Measurements from ENCODE around the gene PRRX2.

The PRRX2 gene

DNA sequence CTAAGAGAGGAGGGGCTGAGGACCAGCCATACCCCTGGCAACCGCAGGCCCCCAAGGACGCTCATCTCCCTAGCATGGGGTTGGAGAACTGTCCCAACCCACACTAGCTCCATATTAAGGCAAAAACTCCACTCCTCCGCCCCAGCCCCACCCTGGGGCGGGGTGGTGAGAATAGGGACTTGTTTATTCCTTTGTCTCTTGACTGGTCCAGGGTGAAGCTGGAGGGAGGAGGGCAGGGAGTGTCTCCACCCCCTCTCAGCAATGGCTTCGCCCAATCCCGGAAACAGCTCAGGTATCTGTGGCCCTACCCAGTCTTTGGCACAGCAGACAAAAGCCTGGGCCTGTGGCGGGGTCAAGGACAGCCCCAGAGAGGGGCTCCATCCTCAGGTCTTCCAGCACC lies 16.9 kb downstream of the PRRX2 start:
- 74% methylated on average over 5 of the region's 7 CpGs for WGBS
- Histone ChIP-seq H3K27ac (ENCODE audit: low read depth, low read length) (no peak overlapping the region), H3K36me3 (ENCODE audit: insufficient read depth, low read length) (no peaks in the 10 kb centered on the region), H3K9me3 (ENCODE audit: insufficient read depth, low read depth, low read length) (no peaks in the 10 kb centered on the region), H3K27me3 (ENCODE audit: insufficient read depth, low read length) (no peaks in the 10 kb centered on the region), H3K4me3 (ENCODE audit: low read length) (no peak overlapping the region), H3K4me1 (ENCODE audit: insufficient read depth, low read length) (no peaks in the 10 kb centered on the region), H3K9ac (ENCODE audit: low read depth, low read length) (no peak overlapping the region)

DNA sequence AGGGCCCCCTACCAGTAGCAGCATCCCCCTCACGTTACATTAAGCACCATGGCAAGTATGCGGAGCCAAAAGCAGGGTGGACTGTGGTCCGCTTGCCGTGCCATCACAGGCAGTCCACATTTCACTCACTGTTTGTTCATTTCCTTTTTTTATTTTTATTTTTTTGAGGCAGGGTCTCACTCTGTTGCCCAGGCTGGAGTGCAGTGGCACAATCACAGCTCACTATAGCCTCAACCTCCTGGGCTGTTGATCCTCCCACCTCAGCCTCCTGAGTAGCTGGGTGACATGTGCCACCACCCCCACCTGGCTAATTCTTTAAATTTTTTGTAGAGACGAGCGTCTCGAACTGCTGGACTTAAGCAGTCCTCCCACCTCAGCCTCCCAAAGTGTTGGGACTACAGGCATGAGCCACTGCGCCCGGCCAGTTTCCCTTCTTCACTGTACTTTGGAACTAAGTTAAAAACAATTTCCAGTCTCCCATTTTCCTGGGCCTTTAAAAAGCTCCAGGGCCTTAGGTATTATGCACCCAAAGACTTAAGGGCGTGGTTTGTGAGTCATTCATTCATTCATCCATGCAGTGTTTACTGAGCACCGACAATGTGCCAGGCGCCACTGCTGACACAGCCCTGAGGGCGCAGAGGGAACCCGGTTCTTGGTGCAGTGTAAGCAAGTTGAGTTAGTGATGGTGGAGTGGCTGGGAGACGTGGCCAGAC lies 19.9 kb downstream of the PRRX2 start:
- 87% methylated on average over 15 of the region's 15 CpGs for WGBS
- Histone ChIP-seq H3K9ac (ENCODE audit: low read depth, low read length) (no peak overlapping the region), H3K4me1 (ENCODE audit: insufficient read depth, low read length) (no peaks in the 10 kb centered on the region), H3K27ac (ENCODE audit: low read depth, low read length) (no peak overlapping the region), H3K36me3 (ENCODE audit: insufficient read depth, low read length) (no peaks in the 10 kb centered on the region), H3K9me3 (ENCODE audit: insufficient read depth, low read depth, low read length) (no peaks in the 10 kb centered on the region), H3K4me3 (ENCODE audit: low read length) (no peak overlapping the region), H3K27me3 (ENCODE audit: insufficient read depth, low read length) (no peaks in the 10 kb centered on the region)

- Histone ChIP-seq H3K4me3 (ENCODE audit: low read length) (no peak overlapping the region), H3K9ac (ENCODE audit: low read depth, low read length) (no peak overlapping the region), H3K9me3 (ENCODE audit: insufficient read depth, low read depth, low read length) (no peaks in the 10 kb centered on the region), H3K27ac (ENCODE audit: low read depth, low read length) (no peak overlapping the region), H3K27me3 (ENCODE audit: insufficient read depth, low read length) (no peaks in the 10 kb centered on the region), H3K36me3 (ENCODE audit: insufficient read depth, low read length) (no peaks in the 10 kb centered on the region), H3K4me1 (ENCODE audit: insufficient read depth, low read length) (no peaks in the 10 kb centered on the region)
- 86% methylated on average over 3 of the region's 3 CpGs for WGBS
Observed at GRCh38 chr9:129685933-129686259, 20.4 kb downstream of the PRRX2 start.

DNA sequence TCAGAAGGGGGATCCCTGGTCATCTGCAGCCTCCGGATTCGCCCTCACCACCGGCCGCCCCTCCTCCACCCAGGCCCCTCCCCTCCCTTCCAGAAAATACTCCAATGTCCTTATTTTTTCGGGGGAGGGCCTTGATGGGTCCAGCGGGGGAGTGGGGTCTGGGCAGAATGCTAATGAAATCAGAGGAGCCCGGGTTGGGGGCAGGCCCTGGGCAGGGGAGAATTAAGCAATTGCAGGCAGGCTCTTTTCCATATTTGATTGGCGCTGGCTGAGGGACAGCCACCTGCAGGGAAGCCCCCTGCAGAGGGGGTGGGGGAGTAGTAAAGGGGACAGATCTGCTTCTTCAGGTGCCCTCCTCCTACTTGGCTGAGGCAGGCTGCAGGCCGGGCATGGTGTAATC lies 21.3 kb downstream of the PRRX2 start:
- H3K27ac ChIP-seq (ENCODE audit: low read depth, low read length), result no peak overlapping the region
- H3K9me3 ChIP-seq (ENCODE audit: insufficient read depth, low read depth, low read length), result no peaks in the 10 kb centered on the region
- no peak overlapping the region for H3K9ac ChIP-seq (ENCODE audit: low read depth, low read length)
- no peaks in the 10 kb centered on the region for H3K36me3 ChIP-seq (ENCODE audit: insufficient read depth, low read length)
- H3K4me3 ChIP-seq (ENCODE audit: low read length), result no peak overlapping the region
- H3K27me3 ChIP-seq (ENCODE audit: insufficient read depth, low read length), result no peaks in the 10 kb centered on the region
- WGBS, result 41% methylated on average over 9 of the region's 9 CpGs
- no peaks in the 10 kb centered on the region for H3K4me1 ChIP-seq (ENCODE audit: insufficient read depth, low read length)

- Histone ChIP-seq H3K27me3 (ENCODE audit: insufficient read depth, low read length) (no peaks in the 10 kb centered on the region), H3K4me3 (ENCODE audit: low read length) (no peak overlapping the region), H3K36me3 (ENCODE audit: insufficient read depth, low read length) (no peaks in the 10 kb centered on the region), H3K9ac (ENCODE audit: low read depth, low read length) (no peak overlapping the region), H3K9me3 (ENCODE audit: insufficient read depth, low read depth, low read length) (no peaks in the 10 kb centered on the region), H3K4me1 (ENCODE audit: insufficient read depth, low read length) (no peaks in the 10 kb centered on the region), H3K27ac (ENCODE audit: low read depth, low read length) (no peak overlapping the region)
- 90% methylated on average over 10 of the region's 10 CpGs for WGBS
Observed at GRCh38 chr9:129687391-129687790, 21.9 kb downstream of the PRRX2 start.

DNA sequence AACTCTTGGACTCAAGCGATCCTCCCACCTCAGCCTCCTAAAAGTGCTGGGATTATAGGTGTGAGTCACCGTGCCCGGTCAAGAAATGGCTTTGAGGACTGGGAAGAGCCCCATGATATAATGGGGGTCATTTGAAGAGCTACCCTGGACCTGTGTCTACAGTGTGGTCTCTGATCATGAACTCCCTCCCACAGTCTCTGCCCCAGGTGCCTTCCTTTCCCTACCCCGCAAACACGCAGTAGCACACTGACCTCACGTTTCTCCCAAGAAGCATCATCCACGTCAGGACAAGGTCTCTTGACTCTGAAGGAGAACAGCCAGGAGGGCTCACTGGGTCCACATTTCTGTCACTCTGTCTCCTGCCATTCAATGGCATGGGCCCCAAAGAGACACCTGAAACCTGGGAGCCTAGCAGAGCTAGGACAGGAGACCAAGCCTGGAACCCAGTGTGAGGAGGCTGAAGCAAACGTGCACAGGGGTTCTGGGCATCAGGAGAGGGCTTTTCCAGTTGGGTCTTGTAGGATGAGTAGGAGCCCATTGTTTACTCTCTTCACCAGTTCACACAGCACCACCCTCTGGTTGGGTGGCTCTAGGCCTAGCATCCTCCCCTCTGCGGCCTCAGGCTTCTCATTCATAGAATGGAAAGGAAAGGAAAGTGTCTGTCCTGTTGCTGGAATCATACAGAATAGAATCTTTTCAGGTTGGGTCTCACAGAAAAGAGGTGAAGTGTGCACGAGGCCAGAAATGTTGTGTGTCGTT lies 23.0 kb downstream of the PRRX2 start:
- Histone ChIP-seq H3K9ac (ENCODE audit: low read depth, low read length) (no peak overlapping the region), H3K9me3 (ENCODE audit: insufficient read depth, low read depth, low read length) (no peaks in the 10 kb centered on the region), H3K4me1 (ENCODE audit: insufficient read depth, low read length) (no peaks in the 10 kb centered on the region), H3K27ac (ENCODE audit: low read depth, low read length) (no peak overlapping the region), H3K36me3 (ENCODE audit: insufficient read depth, low read length) (no peaks in the 10 kb centered on the region), H3K27me3 (ENCODE audit: insufficient read depth, low read length) (no peaks in the 10 kb centered on the region), H3K4me3 (ENCODE audit: low read length) (no peak overlapping the region)
- WGBS, result 89% methylated on average over 10 of the region's 11 CpGs

DNA sequence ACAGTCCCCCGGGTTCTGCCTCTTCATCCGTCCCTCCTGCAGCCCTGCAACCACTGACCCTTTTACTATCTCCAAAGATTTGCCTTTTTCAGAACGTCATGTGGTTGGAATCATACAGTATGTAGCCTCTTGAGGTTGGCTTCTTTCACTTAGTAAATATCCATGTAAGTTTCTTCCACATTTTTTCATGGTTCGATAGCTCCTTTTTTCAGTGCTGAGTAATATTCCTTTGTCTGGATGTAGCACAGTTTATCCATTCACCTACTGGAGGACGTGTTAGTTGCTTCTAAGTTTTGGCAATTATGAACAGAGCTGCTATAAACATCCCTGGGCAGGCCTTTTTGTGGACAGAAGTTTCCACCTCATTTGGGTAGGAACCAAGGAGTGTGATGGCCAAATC lies 27.1 kb downstream of the PRRX2 start:
- no peaks in the 10 kb centered on the region for H3K9me3 ChIP-seq (ENCODE audit: insufficient read depth, low read depth, low read length)
- H3K4me3 ChIP-seq (ENCODE audit: low read length), result no peak overlapping the region
- peaks cover 15% of the 10 kb centered on the region for H3K27me3 ChIP-seq (ENCODE audit: insufficient read depth, low read length)
- no peak overlapping the region for H3K27ac ChIP-seq (ENCODE audit: low read depth, low read length)
- WGBS, result 93% methylated on average over 5 of the region's 5 CpGs
- H3K4me1 ChIP-seq (ENCODE audit: insufficient read depth, low read length), result no peaks in the 10 kb centered on the region
- H3K36me3 ChIP-seq (ENCODE audit: insufficient read depth, low read length), result no peaks in the 10 kb centered on the region
- no peak overlapping the region for H3K9ac ChIP-seq (ENCODE audit: low read depth, low read length)

DNA sequence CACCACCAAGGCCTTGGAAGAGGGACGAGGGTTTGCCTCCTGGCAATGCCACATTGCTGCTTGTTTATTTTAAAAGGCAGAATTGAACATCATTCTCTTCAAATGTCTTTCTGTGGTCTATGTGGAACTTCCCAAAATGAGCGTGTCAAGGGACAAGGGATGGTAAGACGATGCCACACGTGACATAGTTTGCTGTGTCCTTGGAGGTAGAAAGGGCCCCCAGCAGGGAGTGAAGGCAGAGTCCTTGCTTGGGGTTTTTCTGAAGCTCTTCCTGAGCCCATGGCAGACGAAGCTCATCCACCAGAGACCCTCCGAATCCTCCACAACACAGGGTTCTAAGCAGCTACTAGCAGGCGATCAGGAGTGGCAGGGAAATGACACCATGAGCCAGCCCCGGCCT lies 28.3 kb downstream of the PRRX2 start:
- Histone ChIP-seq H3K9me3 (ENCODE audit: insufficient read depth, low read depth, low read length) (no peaks in the 10 kb centered on the region), H3K27ac (ENCODE audit: low read depth, low read length) (no peak overlapping the region), H3K27me3 (ENCODE audit: insufficient read depth, low read length) (peaks cover 15% of the 10 kb centered on the region), H3K9ac (ENCODE audit: low read depth, low read length) (no peak overlapping the region), H3K4me1 (ENCODE audit: insufficient read depth, low read length) (no peaks in the 10 kb centered on the region), H3K4me3 (ENCODE audit: low read length) (no peak overlapping the region), H3K36me3 (ENCODE audit: insufficient read depth, low read length) (no peaks in the 10 kb centered on the region)
- WGBS, result 82% methylated on average over 8 of the region's 8 CpGs

DNA sequence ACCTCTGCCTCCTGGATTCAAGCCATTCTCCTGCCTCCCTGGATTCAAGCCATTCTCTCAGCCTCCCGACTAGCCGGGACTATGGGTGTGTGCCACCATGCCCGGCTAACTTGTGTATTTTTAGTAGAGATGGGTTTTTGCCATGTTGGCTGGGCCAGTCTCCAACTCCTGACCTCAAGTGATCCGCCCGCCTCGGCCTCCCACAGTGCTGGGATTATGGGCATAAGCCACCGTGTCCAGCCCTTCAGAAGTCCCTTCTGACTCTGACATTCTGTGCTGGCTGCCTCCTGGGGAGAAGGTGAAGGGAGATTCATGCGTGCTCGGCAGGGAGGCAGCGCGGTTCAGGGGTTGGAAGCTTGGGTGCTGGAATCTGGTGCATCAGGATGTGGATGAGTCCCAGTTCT lies 28.8 kb downstream of the PRRX2 start:
- peaks cover 15% of the 10 kb centered on the region for H3K27me3 ChIP-seq (ENCODE audit: insufficient read depth, low read length)
- H3K4me1 ChIP-seq (ENCODE audit: insufficient read depth, low read length), result no peaks in the 10 kb centered on the region
- H3K9ac ChIP-seq (ENCODE audit: low read depth, low read length), result no peak overlapping the region
- no peaks in the 10 kb centered on the region for H3K36me3 ChIP-seq (ENCODE audit: insufficient read depth, low read length)
- no peak overlapping the region for H3K27ac ChIP-seq (ENCODE audit: low read depth, low read length)
- no peak overlapping the region for H3K4me3 ChIP-seq (ENCODE audit: low read length)
- 88% methylated on average over 11 of the region's 11 CpGs for WGBS
- H3K9me3 ChIP-seq (ENCODE audit: insufficient read depth, low read depth, low read length), result no peaks in the 10 kb centered on the region

DNA sequence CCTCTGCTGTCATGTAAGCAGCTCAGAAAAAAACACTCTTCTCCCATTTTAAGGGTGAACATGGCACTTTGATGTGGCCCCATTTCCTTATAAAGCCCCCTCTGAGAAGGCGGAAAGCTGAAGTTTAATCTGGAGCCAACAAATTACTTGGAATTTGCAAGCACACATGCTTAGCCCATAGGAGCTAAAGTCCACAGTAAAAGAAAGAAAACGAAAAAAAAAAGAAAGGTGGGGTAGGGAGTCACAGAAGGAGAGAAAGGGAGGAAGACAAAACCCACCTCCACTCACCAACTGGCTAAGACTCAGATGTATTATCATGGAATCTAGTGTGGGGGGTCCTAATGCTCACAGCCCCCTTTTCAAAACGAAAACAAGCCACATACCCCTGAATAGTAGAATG lies 30.4 kb downstream of the PRRX2 start:
- WGBS, result 91% methylated on average over 2 of the region's 3 CpGs
- no peaks in the 10 kb centered on the region for H3K36me3 ChIP-seq (ENCODE audit: insufficient read depth, low read length)
- no peaks in the 10 kb centered on the region for H3K4me1 ChIP-seq (ENCODE audit: insufficient read depth, low read length)
- H3K9ac ChIP-seq (ENCODE audit: low read depth, low read length), result no peak overlapping the region
- H3K4me3 ChIP-seq (ENCODE audit: low read length), result no peak overlapping the region
- H3K9me3 ChIP-seq (ENCODE audit: insufficient read depth, low read depth, low read length), result no peaks in the 10 kb centered on the region
- H3K27ac ChIP-seq (ENCODE audit: low read depth, low read length), result no peak overlapping the region
- peaks cover 15% of the 10 kb centered on the region for H3K27me3 ChIP-seq (ENCODE audit: insufficient read depth, low read length)

- Histone ChIP-seq H3K27ac (ENCODE audit: low read depth, low read length) (no peak overlapping the region), H3K4me3 (ENCODE audit: low read length) (peak overlapping the region; percentile 63), H3K36me3 (ENCODE audit: insufficient read depth, low read length) (no peaks in the 10 kb centered on the region), H3K9ac (ENCODE audit: low read depth, low read length) (peak overlapping the region; percentile 84), H3K9me3 (ENCODE audit: insufficient read depth, low read depth, low read length) (no peaks in the 10 kb centered on the region), H3K27me3 (ENCODE audit: insufficient read depth, low read length) (peaks cover 15% of the 10 kb centered on the region), H3K4me1 (ENCODE audit: insufficient read depth, low read length) (no peaks in the 10 kb centered on the region)
- 4% methylated on average over 71 of the region's 71 CpGs for WGBS
Observed at GRCh38 chr9:129696944-129697655, 31.7 kb downstream of the PRRX2 start.
